IMR-90 (cell line): ENCODE data around the gene SMO. TPM values are rescaled to one million over a fixed set of nuclear protein-coding genes. Genes with fewer than 3 reads are reported as not detected.
A peak's percentile ranks its signal among the peaks of the same experiment; 100 is the strongest.

ENCODE experiments used
- ATAC-seq: fragments of 200-7000 bp; cut with Tn5 transposase; 2 replicates; pipeline ENCODE4 v1.9.1; 2020; ENCODE audit warnings: low read depth, mild to moderate bottlenecking, moderate library complexity
- BruUV-seq: library from RNA; stranded (reverse); fragments of 400-500 nt; replicated peaks from 2 replicates; lab custom pipeline; 2021; lab: Mats Ljungman, UMichigan
- CTCF ChIA-PET: fragments of 300-600 bp; formaldehyde crosslinking; extraction: SDS; loops from one replicate; lab custom pipeline; 2021; ENCODE audit warnings: antibody characterized with exemption; lab: Yijun Ruan, JAX
- POLR2A ChIA-PET: fragments of 300-600 bp; sonication (Branson Sonifier 250); formaldehyde crosslinking; loops from one replicate; lab custom pipeline; 2022; ENCODE audit warnings: antibody characterized with exemption; ENCODE audit not compliant: unreplicated experiment; lab: Charles Lee
- DNase-seq: peaks from one replicate; pipeline ENCODE4 v3.0.0; 2013
- H2AFZ ChIP-seq: replicated peaks from 2 replicates; pipeline ENCODE3; 2013; ENCODE audit warnings: low read length, mild to moderate bottlenecking; ENCODE audit not compliant: poor library complexity
- H2AK5ac ChIP-seq: 2 replicates; pipeline ENCODE4 v1.6.1; 2013; ENCODE audit warnings: low read depth, low read length, inconsistent platforms
- H2AK9ac ChIP-seq: replicated peaks from 2 replicates; pipeline ENCODE3; 2013; ENCODE audit warnings: mild to moderate bottlenecking, low read depth, low read length, moderate library complexity; ENCODE audit not compliant: poor library complexity
- H2BK120ac ChIP-seq: 2 replicates; pipeline ENCODE4 v1.6.1; 2013; ENCODE audit warnings: low read depth, low read length, inconsistent platforms
- H2BK15ac ChIP-seq: 3 replicates; pipeline ENCODE4 v1.6.1; 2013; ENCODE audit warnings: low read depth, low read length, inconsistent platforms
- H2BK20ac ChIP-seq: 2 replicates; pipeline ENCODE4 v1.6.1; 2013; ENCODE audit warnings: low read depth, mild to moderate bottlenecking, inconsistent platforms, low read length, moderate library complexity
- H2BK5ac ChIP-seq: 2 replicates; pipeline ENCODE4 v1.6.1; 2013; ENCODE audit warnings: mild to moderate bottlenecking, low read depth, low read length, inconsistent platforms; ENCODE audit not compliant: poor library complexity, severe bottlenecking
- H3K14ac ChIP-seq: replicated peaks from 2 replicates; pipeline ENCODE4 v1.6.1; 2013; ENCODE audit warnings: low read depth, low read length, inconsistent platforms
- H3K18ac ChIP-seq: 2 replicates; pipeline ENCODE4 v1.6.1; 2013; ENCODE audit warnings: low read depth, low read length, control low read depth
- H3K23ac ChIP-seq: 2 replicates; pipeline ENCODE4 v1.6.1; 2013; ENCODE audit warnings: low read depth, low read length, inconsistent platforms
- H3K27ac ChIP-seq: 2 replicates; pipeline ENCODE4 v1.5.1; 2013; ENCODE audit warnings: mild to moderate bottlenecking, control low read depth, low read length; ENCODE audit not compliant: insufficient read depth
- H3K27me3 ChIP-seq: 2 replicates; pipeline ENCODE4 v1.6.1; 2013; ENCODE audit warnings: low read length; ENCODE audit not compliant: control insufficient read depth, insufficient read depth
- H3K36me3 ChIP-seq: 2 replicates; pipeline ENCODE4 v1.6.1; 2013; ENCODE audit warnings: low read length, mixed read lengths; ENCODE audit not compliant: control insufficient read depth, insufficient read depth
- H3K4ac ChIP-seq: 2 replicates; pipeline ENCODE4 v1.6.1; 2013; ENCODE audit warnings: low read depth, low read length, inconsistent platforms
- H3K4me1 ChIP-seq: 2 replicates; pipeline ENCODE4 v1.6.1; 2013; ENCODE audit warnings: low read length, mixed read lengths; ENCODE audit not compliant: control insufficient read depth, insufficient read depth
- H3K4me2 ChIP-seq: 2 replicates; pipeline ENCODE4 v1.6.1; 2013; ENCODE audit warnings: low read depth, mild to moderate bottlenecking, control low read depth, low read length, moderate library complexity
- H3K4me3 ChIP-seq: 2 replicates; pipeline ENCODE4 v1.5.1; 2013; ENCODE audit warnings: low read depth, mild to moderate bottlenecking, control low read depth, low read length, moderate library complexity; ENCODE audit not compliant: insufficient read depth
- H3K56ac ChIP-seq: 2 replicates; pipeline ENCODE4 v1.6.1; 2013; ENCODE audit warnings: low read length, inconsistent platforms; ENCODE audit not compliant: insufficient read depth; ENCODE audit errors: extremely low read depth
- H3K79me1 ChIP-seq, 2 experiments: 2 replicates each; pipeline ENCODE4 v1.6.1; 2013; ENCODE audit warnings: low read length in 2 of 2, inconsistent platforms in 1 of 2, low read depth in 1 of 2
- H3K9ac ChIP-seq: 2 replicates; pipeline ENCODE4 v1.6.1; 2013; ENCODE audit warnings: low read depth, low read length, control low read depth
- H3K9me1 ChIP-seq: 2 replicates; pipeline ENCODE4 v1.6.1; 2013; ENCODE audit warnings: low read length, inconsistent platforms; ENCODE audit not compliant: insufficient read depth
- H3K9me3 ChIP-seq: 2 replicates; pipeline ENCODE4 v1.6.1; 2013; ENCODE audit warnings: low read length; ENCODE audit not compliant: control insufficient read depth, insufficient read depth
- H4K20me1 ChIP-seq: 2 replicates; pipeline ENCODE4 v1.6.1; 2013; ENCODE audit warnings: low read length, inconsistent platforms; ENCODE audit not compliant: insufficient read depth
- H4K5ac ChIP-seq: 2 replicates; pipeline ENCODE4 v1.6.1; 2013; ENCODE audit warnings: mild to moderate bottlenecking, low read depth, low read length, control low read depth
- H4K8ac ChIP-seq, 2 experiments: 2 replicates each; pipeline ENCODE4 v1.6.1; 2013; ENCODE audit warnings: low read depth in 2 of 2, low read length in 2 of 2, control low read depth in 1 of 2, inconsistent platforms in 1 of 2
- H4K91ac ChIP-seq: 2 replicates; pipeline ENCODE4 v1.6.1; 2013; ENCODE audit warnings: low read depth, low read length, inconsistent platforms; ENCODE audit not compliant: insufficient read depth
- ELK1 ChIP-seq: fragments of 150-350 bp; IDR thresholded peaks from 2 replicates; pipeline ENCODE4 v1.6.1; 2016; ENCODE audit warnings: low read depth, mild to moderate bottlenecking, low read length, moderate library complexity, borderline replicate concordance
- FOS ChIP-seq: fragments of 150-350 bp; IDR thresholded peaks from 2 replicates; pipeline ENCODE4 v1.6.1; 2016; ENCODE audit warnings: low read depth, low read length
- POLR2A ChIP-seq: IDR thresholded peaks from 2 replicates; pipeline ENCODE4 v1.6.1; 2012; ENCODE audit warnings: mild to moderate bottlenecking, low read depth, low read length
- RAD21 ChIP-seq: IDR thresholded peaks from 2 replicates; pipeline ENCODE4 v1.6.1; 2012; ENCODE audit warnings: low read length, improper control_type of control experiment
- USF2 ChIP-seq: fragments of 150-350 bp; IDR thresholded peaks from 2 replicates; pipeline ENCODE4 v1.6.1; 2017; ENCODE audit warnings: mild to moderate bottlenecking, antibody characterized with exemption, low read length, low read depth
- WGBS, 2 experiments: methylation state at CpG; one replicate each; pipeline versions ENCODE4 v1.1.5 to v1.1.7; 2013; ENCODE audit warnings: missing lambda C conversion rate in 2 of 2; ENCODE audit not compliant: insufficient read length in 1 of 2; ENCODE audit errors: extremely low coverage in 2 of 2; 5-methylcytosine and 5-hydroxymethylcytosine counted together
- dilution Hi-C: fragments of 300-500 bp; cut with HindIII; formaldehyde crosslinking; loops from one replicate; pipeline ENCODE4 v1.14.3; 2018; ENCODE audit warnings: low sequenced_read_pairs; ENCODE audit not compliant: unreplicated experiment
- in situ Hi-C: fragments of 300-500 bp; cut with MboI; formaldehyde crosslinking; loops from 3 replicates; pipeline ENCODE4 v1.14.3; 2019; ENCODE audit warnings: low sequenced_read_pairs, inconsistent platforms, mixed read lengths
- intact Hi-C: fragments of 100-400 bp; cut with micrococcal nuclease; formaldehyde crosslinking; loops from 2 replicates; pipeline ENCODE4 v1.10.0; 2022
- polyA plus RNA-seq, 3 experiments: library from polyadenylated mRNA; depleted of rRNA; stranded (reverse); fragments of >200 nt; gene quantifications; 2 replicates each; pipeline ENCODE4 v1.2.3, GENCODE V29; 2012; ENCODE audit warnings: low replicate concordance in 1 of 3
- total RNA-seq: library from RNA; depleted of rRNA; stranded (reverse); fragments of >200 nt; gene quantifications from 2 replicates; pipeline ENCODE4 v1.2.3, GENCODE V29; 2012

The SMO gene
- total and polyA plus RNA-seq, 2 of the 4 experiments (the other 2 are of a cell fraction), result 18.5 to 24.7 TPM

GRCh38 chr7:129189661-129190310 is 1.4 kb downstream of the SMO start (continued):
- TF ChIP-seq FOS, result no peak

GRCh38 chr7:129191272-129191671 is 2.8 kb downstream of the SMO start:
- Histone ChIP-seq H4K20me1 (peaks cover 41% of the 10 kb centered on the region), H3K4me1 (peaks cover 6% of the 10 kb centered on the region), H3K79me1 (peaks cover 18 to 45% of the 10 kb centered on the region in 2 experiments; a peak in 3 of 4 replicates), H3K27me3 (peaks cover 8% of the 10 kb centered on the region), H2BK120ac (no peak overlapping the region), H3K9me1 (peaks cover 10% of the 10 kb centered on the region), H3K4ac (no peak overlapping the region), H3K14ac (no peak overlapping the region), H2BK20ac (no peak overlapping the region), H4K91ac (no peak overlapping the region), H3K56ac (no peak overlapping the region), H3K9me3 (no peaks in the 10 kb centered on the region), H3K18ac (no peak overlapping the region), H3K36me3 (no peaks in the 10 kb centered on the region), H3K4me3 (no peak overlapping the region), H2BK15ac (no peak overlapping the region), H4K8ac (no peak overlapping the region), H3K27ac (no peak overlapping the region), H2AK9ac (no peak overlapping the region), H4K5ac (no peak overlapping the region), H3K23ac (0 out of 2 replicates have a peak overlapping the region, but pooled peaks have one; percentile 7), H2AFZ (no peak overlapping the region), H2AK5ac (no peak overlapping the region), H2BK5ac (no peak overlapping the region), H3K4me2 (no peak overlapping the region), H3K9ac (no peak overlapping the region)
- TF ChIP-seq ELK1 (no peak), RAD21 (no peak), USF2 (no peak), POLR2A (no peak)
- ChIA-PET POLR2A (no interaction called here), CTCF (no interaction called here)
- DNase-seq (no peak), ATAC-seq (no peak)
- intact Hi-C loops (no loop called here), in situ Hi-C loops (no loop called here), dilution Hi-C loops (no loop called here)
- no TSS peak for BruUV-seq
- 58% methylated on average over 2 of the region's 3 CpGs; no CpG with 5 or more reads in 1 of the 2 experiments for WGBS, 2 experiments
